Measurements from ENCODE around the gene PRKAG1.

PRKAG1 gene

DNA sequence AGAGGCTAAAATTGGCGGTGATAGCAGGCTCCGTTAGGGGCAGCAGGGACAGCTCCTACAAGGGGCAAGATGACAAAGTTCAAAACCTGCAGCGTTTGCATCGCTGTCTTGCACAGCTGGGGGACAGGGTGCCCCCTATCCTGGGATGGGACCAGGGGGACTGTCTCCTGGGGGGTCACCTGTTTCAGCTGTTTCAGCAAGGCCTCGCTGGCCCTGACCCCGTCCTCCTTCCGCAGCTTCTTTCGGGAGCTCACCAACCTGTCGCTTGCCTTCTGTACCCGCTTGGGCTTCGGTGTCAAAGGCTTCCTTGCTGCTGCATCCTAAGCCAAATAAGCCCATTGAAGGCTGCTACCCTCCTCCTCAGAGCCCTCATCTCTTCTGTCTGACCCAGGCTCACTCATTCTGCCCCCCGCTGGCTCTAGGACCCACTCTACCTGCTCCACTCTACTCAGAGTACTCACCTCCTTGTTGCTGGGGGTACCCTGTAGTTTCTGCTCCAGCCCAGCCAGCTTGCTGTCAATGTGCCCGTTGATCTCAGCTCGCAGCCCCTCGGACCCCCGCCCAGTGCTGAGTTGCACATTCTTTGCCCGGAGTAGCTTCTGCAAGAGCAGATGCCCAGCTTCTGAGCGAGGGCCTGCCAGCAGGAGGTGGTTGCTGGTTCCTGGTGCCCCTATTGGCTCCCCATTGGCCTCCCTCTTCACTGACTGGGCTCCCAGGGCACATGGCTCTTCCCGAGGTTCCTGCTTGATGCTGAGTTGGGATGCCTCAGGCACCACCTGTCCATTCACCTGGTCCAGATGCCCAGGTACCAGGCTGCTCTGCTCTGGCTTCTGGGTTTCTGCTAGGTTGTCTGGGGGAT is 12.4 kb upstream of the PRKAG1 start:
- CTCF ChIA-PET: interaction anchor here (0.8 to 5.2 kb wide), 7 partner anchors 10 to 99 kb away, joined by 3 to 58 read pairs (median 5); no protein-coding TSS in a partner anchor
- H3K4me3 ChIP-seq (ENCODE audit: low read depth, low read length): no peak overlapping the region
- TF ChIP-seq, protein P1, sequence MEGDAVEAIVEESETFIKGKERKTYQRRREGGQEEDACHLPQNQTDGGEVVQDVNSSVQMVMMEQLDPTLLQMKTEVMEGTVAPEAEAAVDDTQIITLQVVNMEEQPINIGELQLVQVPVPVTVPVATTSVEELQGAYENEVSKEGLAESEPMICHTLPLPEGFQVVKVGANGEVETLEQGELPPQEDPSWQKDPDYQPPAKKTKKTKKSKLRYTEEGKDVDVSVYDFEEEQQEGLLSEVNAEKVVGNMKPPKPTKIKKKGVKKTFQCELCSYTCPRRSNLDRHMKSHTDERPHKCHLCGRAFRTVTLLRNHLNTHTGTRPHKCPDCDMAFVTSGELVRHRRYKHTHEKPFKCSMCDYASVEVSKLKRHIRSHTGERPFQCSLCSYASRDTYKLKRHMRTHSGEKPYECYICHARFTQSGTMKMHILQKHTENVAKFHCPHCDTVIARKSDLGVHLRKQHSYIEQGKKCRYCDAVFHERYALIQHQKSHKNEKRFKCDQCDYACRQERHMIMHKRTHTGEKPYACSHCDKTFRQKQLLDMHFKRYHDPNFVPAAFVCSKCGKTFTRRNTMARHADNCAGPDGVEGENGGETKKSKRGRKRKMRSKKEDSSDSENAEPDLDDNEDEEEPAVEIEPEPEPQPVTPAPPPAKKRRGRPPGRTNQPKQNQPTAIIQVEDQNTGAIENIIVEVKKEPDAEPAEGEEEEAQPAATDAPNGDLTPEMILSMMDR (IDR thresholded peaks at IDR 0.05; ENCODE audit: insufficient read depth, low read length, missing control alignments): no peak
- POLR2A ChIA-PET: interaction anchor here (1.1 kb wide), 1 partner anchor 13 kb away, joined by 3 read pairs; no protein-coding TSS in a partner anchor
- no peak for DNase-seq (ENCODE audit: low read depth, low spot score)

GRCh38 chr12:49030119-49030518 is 11.5 kb upstream of the PRKAG1 start:
- CTCF ChIA-PET: interaction anchor here (0.8 to 5.2 kb wide), 5 partner anchors 9 to 58 kb away, joined by 3 to 58 read pairs (median 6); no protein-coding TSS in a partner anchor
- H3K4me3 ChIP-seq (ENCODE audit: low read depth, low read length): no peak overlapping the region
- DNase-seq (ENCODE audit: low read depth, low spot score): no peak
- POLR2A ChIA-PET: no interaction called here
- TF ChIP-seq, protein P1 (IDR thresholded peaks at IDR 0.05; ENCODE audit: insufficient read depth, low read length, missing control alignments): no peak

DNA sequence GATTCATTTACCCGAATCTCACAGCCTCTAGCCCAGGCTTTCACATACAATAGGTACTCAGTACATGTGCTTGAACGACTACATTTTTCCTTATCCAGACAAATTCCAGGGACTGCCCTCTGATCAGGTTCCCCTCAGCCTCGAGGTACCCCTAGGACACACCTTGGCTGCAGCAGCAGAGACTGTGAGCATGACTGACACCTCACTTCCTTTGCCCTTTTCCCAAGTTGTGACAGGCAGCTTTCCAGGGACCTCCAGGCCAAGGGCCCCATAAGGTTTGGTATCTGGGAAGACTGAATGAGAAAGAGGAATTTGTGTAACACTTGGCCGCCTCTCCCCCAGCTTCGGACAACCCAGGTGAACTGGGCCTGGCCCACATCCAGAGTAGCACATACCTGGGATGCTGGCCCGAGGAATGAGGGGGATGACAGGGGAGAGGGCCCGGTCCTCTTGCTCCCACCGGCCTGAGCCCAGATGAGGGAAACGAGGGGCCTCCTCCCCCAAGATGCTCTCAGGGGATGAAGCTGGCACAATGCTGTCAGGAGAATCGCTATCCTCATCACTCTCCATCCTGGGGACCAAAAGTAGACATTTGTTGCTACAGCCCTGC is 10.2 kb upstream of the PRKAG1 start:
- POLR2A ChIA-PET: interaction anchor here (0.6 to 1.0 kb wide), 2 partner anchors 9 to 41 kb away, joined by 3 to 4 read pairs; partner anchors contain the start of gene RHEBL1
- no peak overlapping the region for H3K4me3 ChIP-seq (ENCODE audit: low read depth, low read length)
- CTCF ChIA-PET: interaction anchor here (0.6 to 5.2 kb wide), 5 partner anchors 8 to 91 kb away, joined by 3 to 58 read pairs (median 4); no protein-coding TSS in a partner anchor
- no peak for DNase-seq (ENCODE audit: low read depth, low spot score)
- TF ChIP-seq, protein P1 (IDR thresholded peaks at IDR 0.05; ENCODE audit: insufficient read depth, low read length, missing control alignments): no peak

DNA sequence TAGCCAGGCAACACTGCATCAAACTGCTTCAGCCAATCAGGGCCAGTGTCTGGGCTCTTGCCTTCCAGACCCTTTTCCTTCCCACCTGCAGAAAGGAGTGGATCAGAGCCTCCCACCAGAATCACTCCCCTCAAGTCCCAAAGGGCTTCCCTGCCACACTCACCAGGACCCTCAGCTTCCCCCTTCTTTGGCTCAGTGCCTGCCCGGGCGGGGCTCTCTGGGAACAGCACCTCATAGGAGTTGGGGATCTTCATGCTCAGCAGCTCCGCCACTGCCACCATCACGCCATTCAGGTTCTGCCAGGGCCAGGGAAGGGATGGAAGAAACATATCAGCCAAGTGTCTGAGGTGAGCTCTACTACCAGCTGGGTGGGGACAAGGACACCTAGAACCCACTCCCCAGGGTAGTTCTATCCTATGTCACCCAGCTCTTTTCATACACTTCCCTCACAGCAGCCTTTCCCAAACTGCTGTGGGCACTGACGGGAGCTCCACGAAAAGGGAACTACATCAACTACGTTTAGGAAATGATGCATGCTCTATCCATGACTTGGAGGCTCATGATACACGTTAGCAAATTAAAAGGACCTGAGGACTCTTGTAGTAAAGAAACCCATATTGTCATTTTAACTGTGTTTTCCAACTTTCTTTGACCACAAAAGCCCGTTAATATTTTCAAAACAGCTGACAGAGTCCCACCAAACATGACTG is 9.4 kb upstream of the PRKAG1 start:
- ChIA-PET CTCF (interaction anchor here (0.6 to 4.8 kb wide), 8 partner anchors 8 to 92 kb away, joined by 3 to 58 read pairs (median 4); no protein-coding TSS in a partner anchor), POLR2A (no interaction called here)
- TF ChIP-seq, protein P1 (IDR thresholded peaks at IDR 0.05; ENCODE audit: insufficient read depth, low read length, missing control alignments): no peak
- no peak for DNase-seq (ENCODE audit: low read depth, low spot score)
- H3K4me3 ChIP-seq (ENCODE audit: low read depth, low read length): no peak overlapping the region

DNA sequence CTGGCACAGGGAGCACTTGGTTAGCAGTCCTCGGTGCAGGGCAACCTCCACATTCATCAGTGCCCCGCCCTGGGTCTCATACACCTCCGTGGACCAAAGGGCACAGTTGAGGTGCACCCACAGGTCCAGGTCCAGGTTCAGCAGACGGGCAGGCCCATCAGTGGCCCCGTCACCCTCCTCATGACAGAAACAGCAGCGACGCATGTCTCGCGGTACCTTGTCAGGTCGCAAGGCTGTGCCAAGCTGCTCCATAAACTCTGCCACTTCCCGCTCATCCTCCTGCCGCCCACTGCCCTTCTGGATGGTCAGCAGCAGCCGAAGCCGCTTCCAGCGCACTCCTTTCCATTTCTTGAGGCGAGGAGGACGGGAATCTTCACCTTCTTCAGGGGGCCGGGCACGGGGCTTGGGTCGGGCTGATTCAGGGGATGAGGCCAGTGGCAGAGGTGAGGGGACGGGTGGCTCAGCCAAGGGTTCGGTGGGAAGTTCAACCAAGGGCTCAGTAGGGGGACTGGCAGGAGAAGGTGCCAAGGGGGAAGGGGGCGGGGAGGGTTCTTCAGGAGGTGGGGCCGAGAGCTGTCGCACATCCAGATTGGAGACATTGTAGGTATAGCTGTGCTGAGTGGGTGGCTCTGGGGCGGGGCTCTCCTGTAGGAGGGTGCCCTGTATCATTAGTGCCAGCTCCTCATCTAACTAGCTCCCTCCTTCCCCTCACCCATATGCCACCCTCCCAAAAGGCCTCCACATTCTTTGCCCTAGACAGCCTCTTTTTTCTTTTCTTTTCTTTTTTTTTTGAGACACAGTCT is 8.3 kb upstream of the PRKAG1 start:
- TF ChIP-seq, protein P1 (IDR thresholded peaks at IDR 0.05; ENCODE audit: insufficient read depth, low read length, missing control alignments): no peak
- no peak overlapping the region for H3K4me3 ChIP-seq (ENCODE audit: low read depth, low read length)
- DNase-seq (ENCODE audit: low read depth, low spot score): no peak
- POLR2A ChIA-PET: no interaction called here
- CTCF ChIA-PET: interaction anchor here (1.2 to 2.6 kb wide), 4 partner anchors 9 to 61 kb away, joined by 4 to 15 read pairs (median 4); no protein-coding TSS in a partner anchor

Data from AG04449 (cell line).